Fibroblast of skin of abdomen (primary cell): Measurements from ENCODE around the gene TSPAN12.

Experiments
- DNase-seq: peaks from one replicate; pipeline ENCODE4 v3.0.0-alpha.2; 2013

The TSPAN12 gene

DNA sequence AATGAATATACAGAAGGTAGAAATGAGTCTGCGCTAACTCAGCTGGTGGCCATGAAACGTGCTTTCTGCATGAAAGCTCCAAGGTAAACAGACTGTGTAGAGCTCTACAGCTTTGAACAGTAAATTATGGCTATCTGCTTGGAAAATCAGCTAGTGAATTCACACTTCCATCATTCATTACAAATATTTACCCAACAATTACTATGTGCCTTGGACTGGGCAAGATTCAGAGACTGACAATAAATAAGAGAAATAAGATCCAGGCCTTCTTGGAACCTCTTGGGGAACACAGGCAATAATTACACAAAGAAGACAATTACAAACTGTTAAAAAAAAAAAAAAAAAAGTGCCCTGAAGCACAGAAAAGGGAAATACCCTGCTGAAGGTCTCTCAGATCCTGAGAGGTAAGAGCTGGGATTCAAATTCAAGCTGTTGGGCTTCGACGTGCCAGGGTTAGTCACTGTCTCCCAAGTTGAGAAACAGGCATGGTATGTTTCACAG, 15.8 kb downstream of the TSPAN12 start:
- no peak for DNase-seq

- DNase-seq = no peak
Observed at GRCh38 chr7:120841608-120842007, 16.3 kb downstream of the TSPAN12 start.

- no peak for DNase-seq
Observed at GRCh38 chr7:120838281-120838682, 19.7 kb downstream of the TSPAN12 start.

DNA sequence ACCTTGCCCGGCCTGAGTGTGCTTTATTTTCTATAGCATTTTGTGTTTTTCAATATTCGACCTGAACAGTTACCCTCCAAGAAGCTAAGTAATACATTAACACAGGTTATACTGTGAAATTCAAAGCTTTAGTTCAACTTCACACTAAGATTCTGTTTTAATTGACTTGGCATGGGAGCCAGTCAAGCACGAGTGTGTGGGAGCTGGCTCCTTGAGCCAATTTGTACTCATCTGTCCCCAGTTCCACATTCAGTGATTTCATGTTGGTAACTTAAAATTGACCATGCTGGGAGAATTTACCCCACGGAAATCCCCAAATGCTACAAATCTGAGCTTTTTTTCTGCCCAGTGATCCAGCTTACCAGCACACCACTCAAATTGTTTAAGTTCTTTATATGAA, 20.3 kb downstream of the TSPAN12 start:
- DNase-seq = no peak

DNA sequence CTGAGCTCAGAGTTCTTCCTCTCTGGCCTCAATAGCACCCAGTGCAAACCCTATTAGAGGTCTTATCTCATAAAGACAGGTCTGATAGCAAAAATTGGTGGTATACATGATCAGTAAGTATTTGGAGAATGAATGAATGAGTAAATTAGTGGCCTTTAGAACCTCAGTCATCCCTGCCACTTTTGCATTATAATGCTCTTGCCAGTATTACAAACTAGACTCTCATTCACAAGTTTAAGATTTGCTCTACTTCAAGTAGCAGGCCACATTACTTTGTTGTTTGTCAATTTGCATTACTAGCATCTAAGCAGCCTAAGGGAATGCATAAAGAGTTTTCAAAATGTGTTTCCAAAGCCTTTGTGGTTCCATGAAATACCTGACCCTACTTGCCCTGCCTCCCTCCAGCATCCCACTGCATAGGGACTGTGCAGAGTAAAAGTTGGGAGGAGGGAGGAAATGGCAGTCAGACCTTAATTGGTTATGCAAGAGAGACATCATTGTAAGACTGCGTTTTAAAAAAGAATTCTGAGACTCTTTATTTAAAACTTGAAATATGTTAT, 21.3 kb downstream of the TSPAN12 start:
- DNase-seq = no peak

GRCh38 chr7:120834726-120835125, 23.2 kb downstream of the TSPAN12 start:
- no peak for DNase-seq

- no peak for DNase-seq
Observed at GRCh38 chr7:120833546-120833945, 24.4 kb downstream of the TSPAN12 start.

DNA sequence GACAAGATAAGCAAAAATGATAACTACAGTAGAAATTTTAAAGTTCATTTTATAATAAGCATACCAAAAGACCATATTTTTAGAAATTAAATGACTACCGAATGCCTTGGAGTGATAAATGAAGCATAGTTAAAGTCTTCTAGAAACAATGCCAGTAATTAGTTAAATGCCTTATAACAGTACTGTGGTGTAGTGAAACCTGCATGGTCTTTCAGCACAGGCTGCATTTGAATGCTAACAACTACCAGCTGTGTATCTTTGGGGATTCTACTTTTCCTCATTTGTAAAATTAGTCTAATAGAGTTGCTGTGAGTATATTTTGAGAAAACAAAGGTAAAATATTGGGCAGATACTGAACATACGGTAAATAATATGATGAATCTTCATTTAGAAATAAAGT, 25.1 kb downstream of the TSPAN12 start:
- DNase-seq = no peak

DNA sequence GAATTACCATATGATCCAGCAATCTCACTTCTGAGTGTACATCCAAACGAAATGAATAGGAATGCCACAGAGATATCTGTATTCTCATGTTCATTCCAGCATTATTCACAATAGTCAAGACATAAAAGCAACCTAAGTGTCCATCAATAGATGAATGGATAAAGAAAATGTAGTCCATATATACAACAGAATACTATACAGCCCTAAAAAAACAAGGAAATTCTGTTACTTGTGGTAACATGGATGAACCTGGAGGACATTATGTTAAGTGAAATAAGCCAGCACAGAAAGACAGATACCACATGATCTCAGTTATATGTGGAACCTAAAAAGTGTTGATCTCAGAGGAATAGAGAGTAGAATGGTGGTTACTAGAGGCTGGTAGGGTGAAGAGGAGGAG, 26.7 kb downstream of the TSPAN12 start:
- DNase-seq = no peak

GRCh38 chr7:120829487-120829886, 28.5 kb downstream of the TSPAN12 start:
- no peak for DNase-seq

DNA sequence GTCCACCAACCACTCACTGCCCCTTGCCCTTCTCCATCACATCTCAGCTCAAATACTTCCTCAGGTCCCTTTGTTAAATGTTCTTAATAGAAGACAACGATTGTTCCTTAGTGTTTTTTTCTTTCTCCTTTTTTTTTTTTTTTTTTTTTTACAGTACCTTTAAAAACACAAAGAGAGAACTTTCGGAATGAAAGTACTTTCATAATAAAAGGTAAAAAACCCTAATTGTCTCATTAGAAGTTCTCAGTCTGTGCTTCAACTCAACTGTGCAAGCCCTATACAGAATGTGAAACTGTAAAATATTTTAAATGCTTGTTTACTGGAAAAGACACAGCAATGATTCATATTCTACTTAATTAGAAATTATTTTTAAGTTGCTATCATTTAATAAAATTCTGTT, 29.4 kb downstream of the TSPAN12 start:
- DNase-seq = no peak

GRCh38 chr7:120827371-120828118, 30.4 kb downstream of the TSPAN12 start:
- no peak for DNase-seq

- DNase-seq = no peak
Observed at GRCh38 chr7:120825576-120825975, 32.4 kb downstream of the TSPAN12 start.

DNA sequence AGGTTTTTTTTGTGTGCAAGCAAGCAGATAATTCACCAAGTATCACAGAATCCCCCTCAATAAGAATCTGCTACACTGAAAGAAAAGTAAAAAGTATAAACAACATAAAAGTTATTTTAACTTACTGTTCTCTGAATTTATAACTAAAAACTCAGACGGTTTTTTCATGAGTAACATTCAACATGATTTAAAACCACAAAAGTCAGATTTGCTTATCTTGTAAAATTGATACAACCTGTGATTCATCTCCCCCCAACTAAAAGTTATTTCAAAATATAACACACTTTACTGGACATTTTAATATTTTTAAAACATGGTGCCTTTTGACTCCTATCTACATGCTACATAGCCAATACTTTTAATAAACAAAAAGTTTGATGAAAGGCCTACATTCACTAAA, 32.8 kb downstream of the TSPAN12 start:
- no peak for DNase-seq

DNA sequence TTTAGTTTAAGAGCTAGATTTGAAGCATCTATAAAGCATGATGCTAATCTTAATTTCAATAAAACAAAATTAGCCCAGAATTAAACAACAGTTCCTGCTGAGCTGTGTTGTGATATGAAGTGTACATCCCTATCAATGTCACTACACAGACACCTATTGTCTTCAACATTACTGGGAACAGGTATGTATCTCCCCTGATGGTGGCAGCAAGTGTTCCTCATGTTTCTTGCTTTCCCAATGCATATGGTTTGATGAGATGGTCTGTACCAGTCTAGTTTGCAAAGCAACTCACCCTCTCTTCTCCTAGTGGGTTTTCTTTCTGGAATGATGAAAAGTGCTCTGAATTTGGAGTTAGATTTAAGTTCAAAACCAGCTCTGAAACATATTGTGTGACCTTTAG, 38.1 kb downstream of the TSPAN12 start:
- DNase-seq = no peak

DNA sequence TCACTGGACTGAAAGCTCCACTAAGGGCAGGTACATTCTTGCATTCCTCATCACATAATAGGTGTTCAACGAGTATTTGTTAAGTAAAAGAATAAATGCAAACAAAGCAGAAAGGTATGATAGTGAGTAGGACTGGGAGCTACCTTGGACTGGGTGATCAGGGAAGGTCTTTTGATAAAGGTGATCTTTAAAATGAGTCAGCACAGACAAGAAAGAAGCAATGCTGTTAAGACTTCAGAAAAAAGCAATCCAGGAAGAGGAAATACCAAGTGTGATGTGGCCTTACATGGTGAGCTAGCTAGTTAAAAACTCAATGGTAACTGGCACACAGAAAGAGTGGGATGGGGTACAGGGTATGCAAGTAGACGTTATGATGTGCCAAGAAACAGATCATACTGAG, 40.1 kb downstream of the TSPAN12 start:
- DNase-seq = no peak

DNA sequence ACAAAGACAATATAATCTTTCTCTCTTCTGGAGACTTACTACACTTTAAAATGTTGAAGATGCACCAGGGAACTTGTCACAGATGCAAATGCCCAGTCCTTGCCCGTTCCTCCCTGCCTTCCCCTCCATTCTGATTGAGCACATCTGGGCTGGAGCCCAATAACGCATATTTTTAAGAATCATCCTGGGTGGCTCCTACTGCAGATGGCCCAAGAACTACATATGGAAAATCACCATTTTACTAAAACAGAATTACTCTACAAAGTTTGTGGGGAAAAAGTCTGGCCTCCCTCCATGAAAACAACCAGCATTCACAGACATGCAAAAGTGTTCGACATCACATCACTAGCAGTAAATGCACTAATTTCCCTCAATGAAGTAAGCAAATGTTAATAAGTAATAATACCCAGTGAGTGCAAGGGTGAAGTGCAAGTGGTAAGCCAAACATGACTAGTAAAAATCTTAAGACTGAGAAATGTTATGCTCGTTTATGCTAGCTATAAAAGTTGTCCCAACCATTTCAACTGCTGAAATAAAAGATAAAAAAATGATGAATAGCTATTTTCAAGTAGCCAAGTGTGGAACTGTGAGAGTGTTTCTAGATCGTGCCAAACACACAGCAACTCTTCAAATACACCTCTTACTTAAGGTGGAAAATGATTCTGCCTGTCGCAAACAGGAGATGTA, 43.5 kb downstream of the TSPAN12 start:
- DNase-seq = no peak

DNA sequence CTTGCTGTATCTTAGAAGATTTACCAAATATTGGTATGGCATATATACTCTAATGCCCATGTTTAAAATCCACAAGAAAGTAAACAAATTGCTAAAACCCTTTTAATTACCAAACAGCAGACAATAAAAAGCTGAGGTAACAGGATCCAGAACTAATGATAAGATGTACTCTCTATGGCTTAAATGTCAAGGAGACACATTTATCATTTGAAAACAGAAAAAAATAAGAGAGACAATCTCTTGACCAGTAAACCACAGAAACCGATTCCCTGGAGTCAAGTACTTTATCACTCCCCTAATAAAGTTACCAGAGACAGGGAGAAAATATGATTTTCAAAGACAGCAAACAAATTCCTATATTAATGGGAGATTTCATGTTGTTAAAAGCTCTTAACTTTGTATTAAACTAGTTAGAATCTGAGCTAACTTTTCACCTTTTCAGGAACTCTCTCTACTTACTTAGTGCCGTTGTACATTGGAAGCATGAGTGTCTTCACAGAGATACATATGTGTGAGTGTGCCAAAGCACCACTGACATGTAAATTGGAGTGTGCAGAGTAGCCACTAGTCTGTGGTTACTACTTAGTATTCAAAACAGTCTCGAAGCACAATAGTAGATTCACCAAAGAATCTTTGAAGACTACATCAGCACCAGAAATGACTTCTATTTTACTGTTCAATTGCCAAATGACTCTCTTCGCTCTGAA, 44.2 kb downstream of the TSPAN12 start:
- DNase-seq = no peak

GRCh38 chr7:120813089-120813488, 44.9 kb downstream of the TSPAN12 start:
- DNase-seq = no peak

- no peak for DNase-seq
Observed at GRCh38 chr7:120809260-120809659, 48.7 kb downstream of the TSPAN12 start.

DNA sequence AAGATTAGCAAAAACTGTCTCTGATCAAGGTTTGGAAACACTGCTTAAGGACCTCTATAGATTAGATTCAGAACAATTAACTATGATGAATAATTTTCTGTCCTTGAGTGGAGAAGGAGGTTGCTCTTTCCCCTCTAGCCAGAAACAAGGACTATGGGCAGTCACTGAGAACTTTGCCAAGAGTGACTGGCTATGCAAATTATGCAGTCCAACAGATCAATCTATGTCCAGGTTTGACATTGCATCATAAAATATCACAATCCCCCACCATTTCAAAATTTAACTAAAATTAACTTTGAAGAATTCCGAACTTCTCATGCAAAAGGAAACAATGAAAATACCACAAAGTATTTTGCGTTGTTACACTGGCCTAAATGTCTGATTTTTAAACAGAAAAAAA, 50.6 kb downstream of the TSPAN12 start:
- no peak for DNase-seq

GRCh38 chr7:120806669-120807068, 51.3 kb downstream of the TSPAN12 start:
- DNase-seq = peak; percentile 84
